Colonic mucosa (tissue), 4 donors: ENCODE measurements around the gene NOXO1. TPM values are rescaled to one million over a fixed set of nuclear protein-coding genes. Genes with fewer than 3 reads are reported as not detected.

Source experiments
- DNase-seq: peaks from one replicate; pipeline ENCODE4 v3.0.0-alpha.2; 2020
- H3K27ac ChIP-seq: fragments of 200-600 bp; one replicate; pipeline ENCODE4 v1.8.0; 2021
- H3K27me3 ChIP-seq: fragments of 200-600 bp; one replicate; pipeline ENCODE4 v1.8.0; 2021
- H3K36me3 ChIP-seq: fragments of 200-600 bp; one replicate; pipeline ENCODE4 v1.8.0; 2021
- H3K4me1 ChIP-seq: fragments of 200-600 bp; one replicate; pipeline ENCODE4 v1.8.0; 2021; ENCODE audit warnings: mild to moderate bottlenecking
- H3K4me3 ChIP-seq: fragments of 200-600 bp; one replicate; pipeline ENCODE4 v1.8.0; 2021
- H3K9ac ChIP-seq, 2 donors: one replicate each; pipeline ENCODE4 v1.7.0; 2013; ENCODE audit warnings: control low read depth in 2 of 2, low read depth in 2 of 2, low read length in 2 of 2
- H3K9me3 ChIP-seq: fragments of 200-600 bp; one replicate; pipeline ENCODE4 v1.8.0; 2021
- CTCF ChIP-seq: fragments of 200-600 bp; IDR thresholded peaks from one replicate; pipeline ENCODE4 v1.8.0; 2022; ENCODE audit warnings: antibody characterized with exemption, mild to moderate bottlenecking
- intact Hi-C: fragments of 100-400 bp; cut with DNase I; formaldehyde crosslinking; loops from one replicate; pipeline ENCODE4 v1.14.1; 2022
- total RNA-seq, 2 donors: library from RNA; stranded (reverse); fragmentation: NEBNext Ultra II Directional in 1 of 2; extraction: Animal tissue kit (Norgen Biotek cat#: 25700) in 1 of 2; gene quantifications; one replicate each; pipeline ENCODE4 v1.2.1, GENCODE V29; 2021
- donor health status: healthy.
- donor health status: DM: no; HTN: no; CAD: no.
- donor health status: DM: no; HTN: no; CAD: no.

The NOXO1 gene
- total RNA-seq, 2 donors from 2014 or later: 43.9 to 80.1 TPM

GRCh38 chr16:1980770-1981087, 540 bp downstream of the NOXO1 start:
- Histone ChIP-seq H3K4me3 (peak overlapping the region; percentile 39), H3K9ac (peak overlapping the region; percentile 71 to 81), H3K9me3 (no peaks in the 10 kb centered on the region), H3K27ac (peak overlapping the region; percentile 93), H3K27me3 (peaks cover 8% of the 10 kb centered on the region), H3K36me3 (peaks cover 9% of the 10 kb centered on the region), H3K4me1 (peaks cover 20% of the 10 kb centered on the region)
- no peak for TF ChIP-seq CTCF
- intact Hi-C loops: no loop called here
- no peak for DNase-seq

GRCh38 chr16:1980030-1980769, 1.1 kb downstream of the NOXO1 start:
- Histone ChIP-seq H3K27ac (peak overlapping the region; percentile 93), H3K36me3 (peaks cover 11% of the 10 kb centered on the region), H3K4me1 (peaks cover 17% of the 10 kb centered on the region), H3K4me3 (peak overlapping the region; percentile 39), H3K9me3 (no peaks in the 10 kb centered on the region), H3K9ac (peak overlapping the region; percentile 71 to 81), H3K27me3 (peaks cover 8% of the 10 kb centered on the region)
- intact Hi-C loops: no loop called here
- TF ChIP-seq CTCF: no peak
- peak; percentile 60 for DNase-seq

- peak; percentile 92 for DNase-seq
- Histone ChIP-seq H3K27ac (peak overlapping the region; percentile 93), H3K36me3 (peaks cover 14% of the 10 kb centered on the region), H3K27me3 (peaks cover 8% of the 10 kb centered on the region), H3K9ac (peak overlapping the region; percentile 72 to 81), H3K4me1 (peaks cover 11% of the 10 kb centered on the region), H3K4me3 (peak overlapping the region; percentile 39), H3K9me3 (no peaks in the 10 kb centered on the region)
- intact Hi-C loops: no loop called here
- no peak for TF ChIP-seq CTCF
Observed at GRCh38 chr16:1979271-1980029, 1.8 kb downstream of the NOXO1 start.

GRCh38 chr16:1978476-1979120, 2.7 kb downstream of the NOXO1 start:
- intact Hi-C loops: no loop called here
- H3K27ac ChIP-seq: peak overlapping the region; percentile 93
- peaks cover 10% of the 10 kb centered on the region for H3K4me1 ChIP-seq
- peak overlapping the region; percentile 31 to 72 for H3K9ac ChIP-seq
- H3K4me3 ChIP-seq: peak overlapping the region; percentile 39
- H3K27me3 ChIP-seq: peaks cover 8% of the 10 kb centered on the region
- DNase-seq: no peak
- TF ChIP-seq CTCF: no peak
- no peaks in the 10 kb centered on the region for H3K9me3 ChIP-seq
- H3K36me3 ChIP-seq: peaks cover 14% of the 10 kb centered on the region

- no peak for TF ChIP-seq CTCF
- peaks cover 8% of the 10 kb centered on the region for H3K27me3 ChIP-seq
- no peak for DNase-seq
- peaks cover 14% of the 10 kb centered on the region for H3K36me3 ChIP-seq
- no peak overlapping the region for H3K4me3 ChIP-seq
- intact Hi-C loops: no loop called here
- no peak overlapping the region for H3K27ac ChIP-seq
- no peaks in the 10 kb centered on the region for H3K9me3 ChIP-seq
- H3K4me1 ChIP-seq: peaks cover 6% of the 10 kb centered on the region
- no peak overlapping the region for H3K9ac ChIP-seq
Observed at GRCh38 chr16:1977875-1978268, 3.4 kb downstream of the NOXO1 start.
